ENCODE measurements around the gene ARHGAP26.

- TF ChIP-seq TAF1 (IDR thresholded peaks at IDR 0.05; ENCODE audit: low read depth) (no peak), CTCF (IDR thresholded peaks at IDR 0.05; ENCODE audit: poor library complexity, severe bottlenecking) (no peak), SMC3 (conservative IDR thresholded peaks at IDR 0.05; ENCODE audit: poor library complexity) (no peak), EZH2 (IDR thresholded peaks at IDR 0.05; ENCODE audit: borderline replicate concordance, insufficient read depth, low read length, poor library complexity, severe bottlenecking) (no peak), EP300 (conservative IDR thresholded peaks at IDR 0.05; ENCODE audit: poor library complexity, severe bottlenecking) (no peak), REST (IDR thresholded peaks at IDR 0.05; ENCODE audit: borderline replicate concordance) (no peak), POLR2AphosphoS5 (IDR thresholded peaks at IDR 0.05) (no peak), MXI1 (conservative IDR thresholded peaks at IDR 0.05; ENCODE audit: poor library complexity, severe bottlenecking) (no peak), RAD21 (conservative IDR thresholded peaks at IDR 0.05) (no peak)
These were observed 113.9 kb downstream of the ARHGAP26 start for GRCh38 chr5:142884029-142884428.
